HepG2 (cell line): ENCODE data around the gene ADAR. TPM values are rescaled to one million over a fixed set of nuclear protein-coding genes. Genes with fewer than 3 reads are reported as not detected.
A peak's percentile ranks its signal among the peaks of the same experiment; 100 is the strongest.

Experiments used
- ATAC-seq: fragments of 200-7000 bp; cut with Tn5 transposase; 3 replicates; pipeline ENCODE4 v1.9.1; 2020; ENCODE audit warnings: mild to moderate bottlenecking, moderate library complexity
- BruUV-seq: library from RNA; stranded (reverse); fragments of 400-500 nt; replicated peaks from 2 replicates; lab custom pipeline; 2021; lab: Mats Ljungman, UMichigan
- CTCF ChIA-PET: fragments of 300-600 bp; formaldehyde crosslinking; extraction: SDS; loops from one replicate; lab custom pipeline; 2021; ENCODE audit warnings: low total read pairs, inconsistent platforms, low intra/inter-chr PET ratio; lab: Yijun Ruan, JAX
- POLR2A ChIA-PET: fragments of 350-600 bp; sonication (Branson Sonifier 250); formaldehyde crosslinking; loops from one replicate; lab custom pipeline; 2020; ENCODE audit warnings: antibody characterized with exemption, inconsistent platforms; lab: Yijun Ruan, JAX
- DNase-seq: peaks from one replicate; pipeline ENCODE4 v3.0.0-alpha.2; 2015; ENCODE audit warnings: low spot score
- FAIRE-seq: peaks from 3 replicates; lab custom pipeline; 2011; peaks lifted over from hg19 to GRCh38; lab: Jason Lieb, UNC
- H2AFZ ChIP-seq: one replicate; pipeline ENCODE4 v1.6.1; 2011; ENCODE audit warnings: low read length, inconsistent platforms
- H3K27ac ChIP-seq: fragments of 300-600 bp; 3 replicates; pipeline ENCODE4 v1.8.0; 2011; ENCODE audit warnings: mixed run types, mild to moderate bottlenecking, mixed read lengths, low read length, inconsistent platforms; ENCODE audit not compliant: insufficient read depth; ENCODE audit errors: extremely low read length
- H3K27me3 ChIP-seq, 2 experiments: fragments of 200-600 bp in 1 of 2; 2 replicates in 1 of 2; 3 replicates in 1 of 2; pipeline versions ENCODE4 v1.6.0 to v1.8.0; 2011; ENCODE audit warnings: low read length in 2 of 2, mild to moderate bottlenecking in 2 of 2, moderate library complexity in 2 of 2, inconsistent platforms in 1 of 2; ENCODE audit not compliant: insufficient read depth in 2 of 2, control insufficient read depth in 1 of 2
- H3K36me3 ChIP-seq, 2 experiments: fragments of 200-600 bp in 1 of 2; replicated peaks in 1 of 2; 2 replicates in 1 of 2; 3 replicates in 1 of 2; pipeline versions ENCODE4 v1.5.1 to v1.8.0; 2011; ENCODE audit warnings: low read length in 2 of 2, inconsistent platforms in 1 of 2; ENCODE audit not compliant: insufficient read depth in 2 of 2, control insufficient read depth in 1 of 2
- H3K4me1 ChIP-seq: 2 replicates; pipeline ENCODE4 v1.5.1; 2012; ENCODE audit warnings: low read length, inconsistent platforms; ENCODE audit not compliant: insufficient read depth
- H3K4me2 ChIP-seq: 2 replicates; pipeline ENCODE4 v1.6.0; 2011; ENCODE audit warnings: low read depth, low read length, inconsistent platforms
- H3K4me3 ChIP-seq, 3 experiments: fragments of 200-600 bp in 1 of 3; sonication (generic), shearing (Covaris generic) in 1 of 3; replicated peaks in 1 of 3; 2 replicates each; pipeline ENCODE4 v1.5.1; 2011 to 2016; ENCODE audit warnings: low read length in 3 of 3, inconsistent platforms in 2 of 3, low read depth in 2 of 3, mild to moderate bottlenecking in 2 of 3, control low read depth in 1 of 3, mixed read lengths in 1 of 3; ENCODE audit not compliant: insufficient read depth in 1 of 3
- H3K79me2 ChIP-seq: one replicate; pipeline ENCODE4 v1.6.1; 2011; ENCODE audit warnings: low read length, inconsistent platforms; ENCODE audit not compliant: insufficient read depth
- H3K9ac ChIP-seq: 2 replicates; pipeline ENCODE4 v1.6.0; 2011; ENCODE audit warnings: mild to moderate bottlenecking, low read depth, low read length, inconsistent platforms; ENCODE audit not compliant: insufficient read depth
- H3K9me3 ChIP-seq: 2 replicates; pipeline ENCODE4 v1.5.1; 2012; ENCODE audit warnings: mild to moderate bottlenecking, low read length
- H4K20me1 ChIP-seq: 2 replicates; pipeline ENCODE4 v1.6.0; 2011; ENCODE audit warnings: inconsistent platforms, mild to moderate bottlenecking, low read length, moderate library complexity; ENCODE audit not compliant: insufficient read depth
- MTF2 ChIP-seq: sonication (generic); formaldehyde crosslinking; IDR thresholded peaks from 2 replicates; pipeline ENCODE4 v1.5.0; 2020; ENCODE audit warnings: missing genetic modification reagents, borderline replicate concordance
- MZF1 ChIP-seq: sonication (generic); formaldehyde crosslinking; IDR thresholded peaks from 2 replicates; pipeline ENCODE4 v1.8.1; 2023; ENCODE audit warnings: mild to moderate bottlenecking, missing genetic modification reagents, borderline replicate concordance
- SAP130 ChIP-seq: IDR thresholded peaks from 2 replicates; pipeline ENCODE4 v1.6.1; 2016; ENCODE audit warnings: low read depth
- ZC3H13 ChIP-seq: sonication (generic); formaldehyde crosslinking; IDR thresholded peaks from 2 replicates; pipeline ENCODE4 v1.8.1; 2023; ENCODE audit warnings: mild to moderate bottlenecking, missing genetic modification reagents, moderate library complexity
- ZNF205 ChIP-seq: IDR thresholded peaks from 2 replicates; pipeline ENCODE4 v1.6.1; 2018; ENCODE audit warnings: missing biosample characterization, missing genetic modification reagents
- ZNF260 ChIP-seq: sonication (generic); formaldehyde crosslinking; IDR thresholded peaks from 2 replicates; pipeline ENCODE4 v1.4.0; 2020; ENCODE audit warnings: missing genetic modification reagents, low read depth, mild to moderate bottlenecking, borderline replicate concordance
- WGBS: methylation state at CpG from one replicate; pipeline ENCODE4 v1.1.6; 2017; ENCODE audit warnings: low lambda C conversion rate; 5-methylcytosine and 5-hydroxymethylcytosine counted together
- in situ Hi-C: cut with HindIII; loops from 2 replicates; pipeline ENCODE4 v1.10.0; 2017; ENCODE audit warnings: low pct_unique_long_range_greater_than_20kb; ENCODE audit not compliant: extremely low pct_ligation_motif_present
- intact Hi-C: fragments of 100-400 bp; cut with micrococcal nuclease; formaldehyde crosslinking; loops from one replicate; pipeline ENCODE4 v1.10.0; 2022; ENCODE audit not compliant: unreplicated experiment
- polyA plus RNA-seq, 8 experiments: library from polyadenylated mRNA; depleted of rRNA in 3 of 8; stranded (reverse) in 7 of 8; unstranded in 1 of 8; fragments of >200 nt; fragmentation: Illumina TruSeq in 4 of 8; extraction: Trizol in 4 of 8; gene quantifications; 2 replicates each; pipeline versions ENCODE4 v1.2.1 to v1.2.3, GENCODE V29; 2011 to 2016; ENCODE audit warnings: low read depth in 4 of 8, missing spikeins in 1 of 8, mixed read lengths in 1 of 8; ENCODE audit not compliant: insufficient read depth in 1 of 8
- total RNA-seq, 5 experiments: library from RNA; depleted of rRNA; stranded (reverse); fragments of >200 nt; fragmentation: Illumina TruSeq; extraction: Trizol; gene quantifications; 2 replicates each; pipeline ENCODE4 v1.2.3, GENCODE V29; 2016; ENCODE audit warnings: low read depth in 1 of 5
- TF ChIP-seq, protein P1 (sequence below): sonication (generic); formaldehyde crosslinking; IDR thresholded peaks from 2 replicates; pipeline ENCODE4 v1.8.1; 2023; ENCODE audit warnings: mild to moderate bottlenecking, missing genetic modification reagents
- TF ChIP-seq, protein P2 (sequence below): sonication (generic); formaldehyde crosslinking; IDR thresholded peaks from 2 replicates; pipeline ENCODE4 v1.5.0; 2020; ENCODE audit warnings: mild to moderate bottlenecking, missing genetic modification reagents, borderline replicate concordance
- TF ChIP-seq, protein P3 (sequence below): sonication (generic); formaldehyde crosslinking; IDR thresholded peaks from 2 replicates; pipeline ENCODE4 v1.8.0; 2022; ENCODE audit warnings: missing genetic modification reagents, mild to moderate bottlenecking, moderate library complexity, borderline replicate concordance

The ADAR gene
- total and polyA plus RNA-seq, 2 of the 13 experiments (the other 11 are each of a cell fraction or from before 2014, with no cell fraction given), result 70.8 to 86.2 TPM

GRCh38 chr1:154557248-154557938, 50.6 kb downstream of the ADAR start:
- peak overlapping the region; percentile 60 for H3K27ac ChIP-seq
- TF ChIP-seq MZF1 (no peak), SAP130 (0 out of 2 replicates have a peak, but pooled peaks have one; percentile 4), ZNF205 (CRISPR knock-in tag) (peak; percentile 97), ZC3H13 (CRISPR knock-in tag) (0 out of 2 replicates have a peak, but pooled peaks have one; percentile 22), ZNF260 (CRISPR knock-in tag) (no peak), MTF2 (CRISPR knock-in tag) (0 out of 2 replicates have a peak, but pooled peaks have one; percentile 29)
- TF ChIP-seq, protein P1, sequence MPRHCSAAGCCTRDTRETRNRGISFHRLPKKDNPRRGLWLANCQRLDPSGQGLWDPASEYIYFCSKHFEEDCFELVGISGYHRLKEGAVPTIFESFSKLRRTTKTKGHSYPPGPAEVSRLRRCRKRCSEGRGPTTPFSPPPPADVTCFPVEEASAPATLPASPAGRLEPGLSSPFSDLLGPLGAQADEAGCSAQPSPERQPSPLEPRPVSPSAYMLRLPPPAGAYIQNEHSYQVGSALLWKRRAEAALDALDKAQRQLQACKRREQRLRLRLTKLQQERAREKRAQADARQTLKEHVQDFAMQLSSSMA, result 0 out of 2 replicates have a peak, but pooled peaks have one; percentile 17
- TF ChIP-seq, protein P2, sequence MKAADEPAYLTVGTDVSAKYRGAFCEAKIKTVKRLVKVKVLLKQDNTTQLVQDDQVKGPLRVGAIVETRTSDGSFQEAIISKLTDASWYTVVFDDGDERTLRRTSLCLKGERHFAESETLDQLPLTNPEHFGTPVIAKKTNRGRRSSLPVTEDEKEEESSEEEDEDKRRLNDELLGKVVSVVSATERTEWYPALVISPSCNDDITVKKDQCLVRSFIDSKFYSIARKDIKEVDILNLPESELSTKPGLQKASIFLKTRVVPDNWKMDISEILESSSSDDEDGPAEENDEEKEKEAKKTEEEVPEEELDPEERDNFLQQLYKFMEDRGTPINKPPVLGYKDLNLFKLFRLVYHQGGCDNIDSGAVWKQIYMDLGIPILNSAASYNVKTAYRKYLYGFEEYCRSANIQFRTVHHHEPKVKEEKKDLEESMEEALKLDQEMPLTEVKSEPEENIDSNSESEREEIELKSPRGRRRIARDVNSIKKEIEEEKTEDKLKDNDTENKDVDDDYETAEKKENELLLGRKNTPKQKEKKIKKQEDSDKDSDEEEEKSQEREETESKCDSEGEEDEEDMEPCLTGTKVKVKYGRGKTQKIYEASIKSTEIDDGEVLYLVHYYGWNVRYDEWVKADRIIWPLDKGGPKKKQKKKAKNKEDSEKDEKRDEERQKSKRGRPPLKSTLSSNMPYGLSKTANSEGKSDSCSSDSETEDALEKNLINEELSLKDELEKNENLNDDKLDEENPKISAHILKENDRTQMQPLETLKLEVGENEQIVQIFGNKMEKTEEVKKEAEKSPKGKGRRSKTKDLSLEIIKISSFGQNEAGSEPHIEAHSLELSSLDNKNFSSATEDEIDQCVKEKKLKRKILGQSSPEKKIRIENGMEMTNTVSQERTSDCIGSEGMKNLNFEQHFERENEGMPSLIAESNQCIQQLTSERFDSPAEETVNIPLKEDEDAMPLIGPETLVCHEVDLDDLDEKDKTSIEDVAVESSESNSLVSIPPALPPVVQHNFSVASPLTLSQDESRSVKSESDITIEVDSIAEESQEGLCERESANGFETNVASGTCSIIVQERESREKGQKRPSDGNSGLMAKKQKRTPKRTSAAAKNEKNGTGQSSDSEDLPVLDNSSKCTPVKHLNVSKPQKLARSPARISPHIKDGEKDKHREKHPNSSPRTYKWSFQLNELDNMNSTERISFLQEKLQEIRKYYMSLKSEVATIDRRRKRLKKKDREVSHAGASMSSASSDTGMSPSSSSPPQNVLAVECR (CRISPR knock-in tag), result 0 out of 2 replicates have a peak, but pooled peaks have one; percentile 26
- TF ChIP-seq, protein P3, sequence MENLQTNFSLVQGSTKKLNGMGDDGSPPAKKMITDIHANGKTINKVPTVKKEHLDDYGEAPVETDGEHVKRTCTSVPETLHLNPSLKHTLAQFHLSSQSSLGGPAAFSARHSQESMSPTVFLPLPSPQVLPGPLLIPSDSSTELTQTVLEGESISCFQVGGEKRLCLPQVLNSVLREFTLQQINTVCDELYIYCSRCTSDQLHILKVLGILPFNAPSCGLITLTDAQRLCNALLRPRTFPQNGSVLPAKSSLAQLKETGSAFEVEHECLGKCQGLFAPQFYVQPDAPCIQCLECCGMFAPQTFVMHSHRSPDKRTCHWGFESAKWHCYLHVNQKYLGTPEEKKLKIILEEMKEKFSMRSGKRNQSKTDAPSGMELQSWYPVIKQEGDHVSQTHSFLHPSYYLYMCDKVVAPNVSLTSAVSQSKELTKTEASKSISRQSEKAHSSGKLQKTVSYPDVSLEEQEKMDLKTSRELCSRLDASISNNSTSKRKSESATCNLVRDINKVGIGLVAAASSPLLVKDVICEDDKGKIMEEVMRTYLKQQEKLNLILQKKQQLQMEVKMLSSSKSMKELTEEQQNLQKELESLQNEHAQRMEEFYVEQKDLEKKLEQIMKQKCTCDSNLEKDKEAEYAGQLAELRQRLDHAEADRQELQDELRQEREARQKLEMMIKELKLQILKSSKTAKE (CRISPR knock-in tag), result 0 out of 2 replicates have a peak, but pooled peaks have one; percentile 13
- no peak for ATAC-seq
- peaks cover 34% of the 10 kb centered on the region for H3K4me1 ChIP-seq
- peaks cover 32% of the 10 kb centered on the region for H3K79me2 ChIP-seq
- H3K9ac ChIP-seq, result peak overlapping the region; percentile 89
- peak overlapping the region; percentile 98 for H3K4me2 ChIP-seq
- H3K4me3 ChIP-seq, result peak overlapping the region; percentile 91 to 96 (median 95)
- intact Hi-C loops (loop anchor here (5.0 kb wide), 3 partner anchors 50 to 445 kb away; partner anchors contain the start of genes ADAR and ZBTB7B), in situ Hi-C loops (no loop called here)
- ChIA-PET POLR2A (interaction anchor here (0.9 kb wide), 1 partner anchor 11 kb away, joined by 3 read pairs; no protein-coding TSS in a partner anchor), CTCF (no interaction called here)
- no TSS peak for BruUV-seq
- peaks cover 23 to 37% of the 10 kb centered on the region in 2 experiments for H3K36me3 ChIP-seq
- FAIRE-seq, result peak; percentile 4
- no peaks in the 10 kb centered on the region for H3K9me3 ChIP-seq
- 19% methylated on average over 7 of the region's 7 CpGs for WGBS
- H3K27me3 ChIP-seq, result no peaks in the 10 kb centered on the region; a peak in 1 of 5 replicates
- no peak overlapping the region for H2AFZ ChIP-seq
- DNase-seq, result no peak
- no peaks in the 10 kb centered on the region; the same call in 1 of the 2 replicates for H4K20me1 ChIP-seq
